GM10847 (cell line): ENCODE results near the gene ERN2.

Experiments used
- POLR2A ChIP-seq: IDR thresholded peaks from 2 replicates; pipeline ENCODE4 v1.6.1; 2011; ENCODE audit not compliant: insufficient read length; ENCODE audit errors: extremely low read depth

Gene ERN2

GRCh38 chr16:23694644-23695373 lies 18.2 kb downstream of the ERN2 start:
- no peak for TF ChIP-seq POLR2A

GRCh38 chr16:23694265-23694643 lies 18.8 kb downstream of the ERN2 start:
- no peak for TF ChIP-seq POLR2A

GRCh38 chr16:23692190-23692837 lies 20.7 kb downstream of the ERN2 start:
- TF ChIP-seq POLR2A = no peak

- TF ChIP-seq POLR2A = no peak
Observed at GRCh38 chr16:23691483-23692189, 21.4 kb downstream of the ERN2 start.

GRCh38 chr16:23690771-23691482 lies 22.1 kb downstream of the ERN2 start:
- TF ChIP-seq POLR2A = no peak

GRCh38 chr16:23689442-23690187 lies 23.4 kb downstream of the ERN2 start:
- no peak for TF ChIP-seq POLR2A

GRCh38 chr16:23687034-23687808 lies 25.8 kb downstream of the ERN2 start:
- no peak for TF ChIP-seq POLR2A

GRCh38 chr16:23683487-23683886 lies 29.5 kb downstream of the ERN2 start:
- TF ChIP-seq POLR2A = no peak

- no peak for TF ChIP-seq POLR2A
Observed at GRCh38 chr16:23682181-23682580, 30.8 kb downstream of the ERN2 start.

- TF ChIP-seq POLR2A = no peak
Observed at GRCh38 chr16:23679986-23680336, 33.1 kb downstream of the ERN2 start.

GRCh38 chr16:23679274-23679985 lies 33.6 kb downstream of the ERN2 start:
- no peak for TF ChIP-seq POLR2A

GRCh38 chr16:23678430-23679273 lies 34.4 kb downstream of the ERN2 start, which contains the start of gene PLK1:
PLK1 (plus strand) TSS chr16:23678889; CDS start chr16:23678933, 44 bp downstream.
- TF ChIP-seq POLR2A = peak; percentile 48

- TF ChIP-seq POLR2A = no peak
Observed at GRCh38 chr16:23676924-23677480, 36.0 kb downstream of the ERN2 start.
